Stomach (tissue), 4 donors: Measurements from ENCODE around the gene SLC2A14.
"Not testable (repeated sequence)": the region's sequence is repeated elsewhere in the genome, so short reads cannot be mapped to it uniquely, and the experiment has no call there.

ENCODE experiments used
- CTCF ChIP-seq, 7 experiments: fragments of 450-650 bp in 4 of 7; fragments of 200-600 bp in 3 of 7; sonication (generic) in 3 of 7; IDR thresholded peaks; one replicate each; pipeline ENCODE4 v1.5.1; 2016 to 2019; ENCODE audit warnings: antibody characterized with exemption in 7 of 7, control low read depth in 2 of 7, mild to moderate bottlenecking in 1 of 7
- EP300 ChIP-seq: sonication (generic); formaldehyde crosslinking; IDR thresholded peaks from one replicate; pipeline ENCODE4 v1.6.1; 2017; ENCODE audit warnings: antibody characterized with exemption
- POLR2A ChIP-seq, 4 donors: fragments of 450-650 bp; IDR thresholded peaks; one replicate each; pipeline ENCODE4 v1.6.1; 2016; ENCODE audit warnings: antibody characterized with exemption in 4 of 4, control low read depth in 2 of 4, mild to moderate bottlenecking in 1 of 4, moderate library complexity in 1 of 4

GRCh38 chr12:7797269-7797668, 75.4 kb downstream of the SLC2A14 start:
- TF ChIP-seq POLR2A (IDR thresholded peaks at IDR 0.05); CTCF (IDR thresholded peaks at IDR 0.05); EP300: not testable (repeated sequence)
